GM19395 (cell line): ENCODE results near the gene ERMARD.
"Not testable (repeated sequence)": the region's sequence is repeated elsewhere in the genome, so short reads cannot be mapped to it uniquely, and the experiment has no call there.

Experiments
- ATAC-seq: cut with Tn5 transposase; IDR thresholded peaks from one replicate; pipeline ENCODE4 v1.9.1; 2021; ENCODE audit warnings: mild to moderate bottlenecking, moderate library complexity; ENCODE audit not compliant: unreplicated experiment

ERMARD gene

GRCh38 chr6:169729961-169730360 lies 21.5 kb upstream of the ERMARD start:
- no peak for ATAC-seq

DNA sequence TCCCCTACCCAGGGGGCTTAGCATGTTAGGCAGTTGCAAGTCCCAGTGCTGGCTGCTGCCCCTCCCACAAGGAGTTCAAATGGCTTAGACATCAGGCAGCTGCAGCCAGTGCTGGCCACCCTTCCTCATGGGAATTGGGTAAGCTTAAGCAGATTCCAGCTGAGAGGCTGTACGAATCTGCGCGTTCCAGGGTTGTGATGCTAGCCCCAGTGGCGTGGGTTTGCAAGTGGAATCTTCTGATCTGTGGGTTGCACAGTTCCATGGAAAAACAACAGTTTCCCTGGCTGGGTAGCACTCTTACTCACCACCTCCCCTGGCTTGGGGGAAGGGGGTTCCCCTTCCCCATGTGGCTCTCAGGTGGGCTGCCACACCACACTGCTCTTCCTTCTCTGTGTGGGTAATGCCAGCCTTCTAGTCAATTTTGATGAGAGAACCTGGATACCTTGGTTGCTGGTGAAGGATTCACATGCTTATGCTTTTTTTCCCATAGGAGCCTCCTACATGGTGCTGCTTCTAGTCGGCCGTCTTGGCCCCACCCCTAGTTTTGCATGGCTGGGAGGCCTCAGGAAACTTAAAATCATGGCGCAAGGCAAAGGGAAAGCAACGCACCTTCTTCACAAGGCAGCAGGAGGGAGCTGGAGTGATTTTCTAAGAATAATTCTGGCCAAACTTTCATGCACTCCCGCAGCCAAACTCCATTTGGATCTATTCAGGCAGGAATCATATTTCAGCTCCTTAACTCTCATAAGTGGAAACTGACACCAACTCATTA lies 13.0 kb upstream of the ERMARD start:
- no peak for ATAC-seq

- no peak for ATAC-seq
Observed at GRCh38 chr6:169738976-169739529, 12.4 kb upstream of the ERMARD start.

DNA sequence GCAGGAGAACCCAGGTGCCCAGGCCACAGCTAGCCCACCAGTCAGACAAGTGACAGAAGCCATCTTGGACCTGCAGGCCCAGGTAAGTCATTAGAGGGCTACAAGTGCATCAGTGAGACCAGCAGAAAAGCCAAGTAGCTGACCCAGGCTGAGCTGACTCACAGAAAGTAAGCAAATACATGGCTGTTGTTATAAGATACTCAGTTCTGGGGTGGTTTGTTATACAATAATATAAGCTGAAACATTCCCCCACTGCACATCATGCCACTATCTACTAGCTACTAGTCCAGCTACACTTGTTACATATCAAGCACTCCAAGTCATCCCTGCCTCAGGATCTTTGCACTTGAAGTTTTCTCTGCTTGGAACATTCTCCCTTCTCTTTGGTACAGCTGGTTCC lies 10.1 kb upstream of the ERMARD start:
- no peak for ATAC-seq

- no peak for ATAC-seq
Observed at GRCh38 chr6:169745405-169745804, 6.0 kb upstream of the ERMARD start.

DNA sequence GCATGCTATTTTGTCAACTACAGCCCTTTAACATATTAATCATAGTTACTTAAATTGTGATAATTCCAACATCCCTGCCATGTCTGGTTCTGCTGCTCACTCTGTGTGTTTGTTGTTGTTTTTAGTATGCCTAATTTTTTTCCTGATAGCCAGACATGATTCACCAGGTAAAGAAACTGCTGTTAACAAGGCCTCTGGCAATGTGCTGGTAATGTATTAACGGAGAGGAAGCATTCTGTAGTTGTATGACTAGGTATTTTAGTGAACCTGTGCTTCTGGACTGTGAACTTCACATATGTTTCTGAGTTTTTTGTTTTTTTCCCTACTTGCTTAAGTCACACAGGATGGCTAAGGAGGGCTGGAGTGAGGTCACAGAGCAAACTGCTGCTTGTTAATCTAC lies 4.9 kb upstream of the ERMARD start:
- ATAC-seq: no peak

- no peak for ATAC-seq
Observed at GRCh38 chr6:169752074-169752623, 727 bp downstream of the ERMARD start.

DNA sequence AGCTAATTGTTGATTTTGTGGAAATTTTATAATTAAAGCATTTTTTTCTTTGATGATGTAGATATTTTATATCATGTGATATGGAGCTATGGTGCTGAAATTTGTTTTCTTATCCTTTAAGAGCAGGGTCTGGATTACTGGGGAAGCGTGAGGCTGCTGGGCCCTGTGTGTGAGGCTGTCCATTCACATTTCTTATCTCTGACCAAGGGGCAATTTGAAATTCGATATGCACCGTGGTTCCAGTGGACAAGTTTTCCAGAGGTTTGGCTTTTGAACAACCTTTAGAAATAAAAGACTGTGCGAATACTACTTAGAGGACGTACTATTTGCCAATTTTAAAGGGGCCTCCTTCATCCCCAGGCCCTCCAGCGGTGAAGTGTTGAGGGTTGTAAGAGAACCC lies 3.7 kb downstream of the ERMARD start:
- ATAC-seq: no peak

GRCh38 chr6:169763308-169763707 lies 11.9 kb downstream of the ERMARD start:
- ATAC-seq: no peak

GRCh38 chr6:169763881-169764280 lies 12.5 kb downstream of the ERMARD start:
- ATAC-seq: no peak

DNA sequence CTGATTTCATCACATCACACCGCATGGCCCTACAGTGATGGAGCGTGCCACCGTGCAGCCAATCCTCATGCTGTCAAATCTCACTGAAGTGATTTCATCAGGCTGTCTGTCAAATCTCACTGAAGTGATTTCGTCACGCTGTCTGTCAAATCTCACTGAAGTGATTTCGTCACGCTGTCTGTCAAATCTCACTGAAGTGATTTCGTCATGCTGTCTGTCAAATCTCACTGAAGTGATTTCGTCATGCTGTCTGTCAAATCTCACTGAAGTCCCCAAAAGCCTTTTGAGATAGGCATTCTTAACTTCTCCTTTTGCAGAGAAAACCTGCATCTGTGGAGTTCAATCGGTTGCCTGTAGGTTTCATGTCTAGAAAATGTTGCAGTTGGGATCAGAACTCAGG lies 14.4 kb downstream of the ERMARD start:
- ATAC-seq: not testable (repeated sequence)

DNA sequence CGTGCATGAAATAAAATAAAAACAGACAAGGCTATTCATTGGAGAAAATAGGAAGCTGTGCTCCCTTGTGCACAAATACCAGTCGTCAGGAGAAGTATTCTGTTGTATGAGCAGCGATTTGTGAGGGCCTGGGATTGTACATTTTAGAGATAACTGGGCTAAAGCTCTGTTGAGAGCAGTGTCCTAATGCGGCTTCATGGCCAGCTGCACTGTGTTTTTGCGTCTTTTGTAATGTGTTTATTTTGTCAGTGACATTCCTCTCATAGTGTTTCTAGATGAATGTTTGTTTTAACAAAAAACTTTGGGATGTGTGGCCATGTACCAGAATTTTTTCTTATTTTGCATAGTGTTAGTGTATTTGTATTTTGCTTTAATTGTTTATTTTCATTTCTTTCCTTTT lies 14.8 kb downstream of the ERMARD start:
- ATAC-seq: no peak

GRCh38 chr6:169766921-169767736 lies 15.7 kb downstream of the ERMARD start:
- ATAC-seq: no peak

- no peak for ATAC-seq
Observed at GRCh38 chr6:169774347-169774746, 22.9 kb downstream of the ERMARD start.

DNA sequence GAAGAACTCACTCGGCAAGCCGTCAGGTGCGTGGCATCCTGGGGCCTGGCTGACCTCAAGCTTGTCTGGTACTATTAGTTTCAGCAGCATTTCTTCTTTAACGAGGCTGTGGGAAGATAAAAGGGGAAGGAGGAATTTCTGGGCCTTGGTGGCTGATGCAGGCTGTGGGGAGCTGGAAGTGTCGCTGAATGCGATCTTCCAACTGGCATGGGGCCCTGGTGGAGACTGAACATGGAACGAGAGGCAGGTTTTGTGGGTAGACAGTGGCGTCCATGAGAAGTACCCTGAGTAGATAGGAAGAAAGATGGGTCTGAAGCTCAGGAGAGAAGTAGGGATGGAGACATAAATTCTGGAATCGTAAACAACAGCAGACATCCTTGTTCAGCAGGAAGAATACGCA lies 23.9 kb downstream of the ERMARD start:
- ATAC-seq: no peak

DNA sequence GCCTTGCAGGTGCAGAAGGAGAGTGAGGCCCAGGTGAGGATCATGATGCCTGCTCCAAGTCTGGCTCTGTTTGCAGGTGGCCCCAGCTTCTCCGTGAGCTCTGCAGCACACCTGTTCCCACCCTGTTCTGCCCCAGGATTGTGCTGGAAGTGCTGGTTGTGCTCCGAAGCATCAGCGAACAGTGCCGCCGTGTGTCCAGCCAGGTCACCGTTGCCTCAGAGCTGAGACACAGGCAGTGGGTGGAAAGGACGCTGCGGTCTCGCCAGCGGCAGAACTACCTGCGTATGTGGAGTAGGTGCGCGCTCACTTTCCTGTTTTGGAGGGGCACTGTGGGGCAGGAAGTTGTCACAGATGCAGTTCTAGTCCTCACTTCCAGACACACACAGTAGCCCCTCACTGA lies 25.0 kb downstream of the ERMARD start:
- no peak for ATAC-seq

- ATAC-seq: no peak
Observed at GRCh38 chr6:169777896-169778295, 26.5 kb downstream of the ERMARD start.

GRCh38 chr6:169778646-169779045 lies 27.2 kb downstream of the ERMARD start:
- no peak for ATAC-seq

GRCh38 chr6:169779092-169779815 lies 27.8 kb downstream of the ERMARD start:
- no peak for ATAC-seq

- no peak for ATAC-seq
Observed at GRCh38 chr6:169779896-169780295, 28.5 kb downstream of the ERMARD start.

DNA sequence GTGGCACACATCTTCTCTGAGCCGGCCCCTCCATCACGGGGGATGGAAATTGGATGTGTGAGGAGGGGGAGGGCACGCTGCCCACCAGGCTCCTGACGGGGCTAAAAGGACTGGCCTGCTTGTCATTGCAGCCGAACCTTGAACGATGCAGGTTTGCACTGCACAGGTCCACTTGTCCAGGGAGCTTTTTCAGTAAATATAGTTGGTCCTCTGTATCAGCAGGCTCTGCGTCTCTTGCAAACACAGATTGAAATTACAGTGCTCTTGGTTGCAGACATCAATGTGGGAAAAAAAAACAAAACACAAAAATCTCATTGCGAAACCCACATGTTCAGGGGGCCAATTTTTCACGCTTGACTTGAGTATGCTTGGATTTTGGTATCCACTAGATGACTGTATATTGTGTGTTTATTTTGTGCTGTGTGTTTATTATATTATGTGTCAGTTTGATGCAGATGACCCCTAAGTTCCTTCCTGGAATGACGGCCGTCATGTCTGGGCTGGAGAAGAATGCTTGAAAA lies 29.2 kb downstream of the ERMARD start:
- no peak for ATAC-seq
